Measurements from ENCODE around the gene SSNA1. TPM values are rescaled to one million over a fixed set of nuclear protein-coding genes. Genes with fewer than 3 reads are reported as not detected.

SSNA1 gene
- total and polyA plus RNA-seq, 9 of the 15 experiments (the other 6 are each of a cell fraction or from before 2014, with no cell fraction given) = 1.9 to 130 (median 57.1) TPM

GRCh38 chr9:137157618-137158415, 30.7 kb upstream of the SSNA1 start (continued):
- TF ChIP-seq SUPT5H (IDR thresholded peaks at IDR 0.05) = no peak
- TF ChIP-seq MTA2 (IDR thresholded peaks at IDR 0.05; ENCODE audit: low read depth) = peak; percentile 51; the same call in 1 of the 2 replicates
- TF ChIP-seq ZNF280A (IDR thresholded peaks at IDR 0.05; ENCODE audit: low read depth, partially characterized antibody) = no peak
- no peak for TF ChIP-seq ELF1 (tag; IDR thresholded peaks at IDR 0.05)
- no peak for TF ChIP-seq ATF3 (IDR thresholded peaks at IDR 0.05)
- no peak for TF ChIP-seq ATF3 (CRISPR knock-in tag; conservative IDR thresholded peaks at IDR 0.05)
- TF ChIP-seq HEY1 (CRISPR knock-in tag; IDR thresholded peaks at IDR 0.05; ENCODE audit: borderline replicate concordance) = no peak
- no peak for TF ChIP-seq ZBTB8A (IDR thresholded peaks at IDR 0.05; ENCODE audit: partially characterized antibody)
- TF ChIP-seq ZMIZ1 (IDR thresholded peaks at IDR 0.05; ENCODE audit: low read depth in 2 of 2, low read length in 2 of 2) = no peak
- TF ChIP-seq PKNOX1 (IDR thresholded peaks at IDR 0.05) = peak; percentile 44; the same call in 1 of the 2 replicates
- TF ChIP-seq EGR1 (conservative IDR thresholded peaks at IDR 0.05) = peak; percentile 34; the same call in 1 of the 2 replicates
- no peak for TF ChIP-seq NCOA1 (IDR thresholded peaks at IDR 0.05; ENCODE audit: low read depth)
- no peak for TF ChIP-seq HLTF (IDR thresholded peaks at IDR 0.05)
- no peak for TF ChIP-seq ESRRA (IDR thresholded peaks at IDR 0.05; ENCODE audit: borderline replicate concordance, low read depth)
- no peak for TF ChIP-seq VEZF1 (CRISPR knock-in tag; IDR thresholded peaks at IDR 0.05)
- peak; percentile 53 for TF ChIP-seq TFE3 (CRISPR knock-in tag; IDR thresholded peaks at IDR 0.05)
- peak; percentile 70 for TF ChIP-seq BHLHE40 (IDR thresholded peaks at IDR 0.05; ENCODE audit: low read length)
